Measurements from ENCODE around the gene CREBBP.

The CREBBP gene

DNA sequence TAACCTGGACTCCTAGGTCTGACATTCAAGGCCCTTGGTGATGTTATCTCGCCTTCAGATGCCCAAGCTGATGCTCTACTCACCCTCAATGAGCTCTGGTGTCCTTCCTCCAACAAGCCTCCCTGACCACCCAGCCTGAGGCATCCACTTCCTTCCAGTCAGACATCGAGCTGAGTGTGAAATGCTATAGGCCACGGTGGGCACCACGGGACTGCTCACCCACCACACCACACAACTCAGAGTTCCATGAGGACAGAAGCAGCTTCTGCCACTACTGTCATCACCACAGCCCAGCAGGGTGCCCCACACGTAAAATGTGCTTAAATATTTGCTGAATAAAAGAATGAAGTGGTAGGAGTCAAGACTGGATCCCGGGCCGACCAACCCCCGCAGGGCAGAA is 12.0 kb downstream of the CREBBP start:
- Histone ChIP-seq H3K27me3 (ENCODE audit: control insufficient read depth, insufficient read depth, low read length) (no peaks in the 10 kb centered on the region), H3K4me1 (ENCODE audit: control insufficient read depth, insufficient read depth, low read length) (peaks cover 22% of the 10 kb centered on the region), H3K4me3 (ENCODE audit: low read depth, low read length) (no peak overlapping the region), H3K9me3 (ENCODE audit: control insufficient read depth, insufficient read depth, low read length) (no peaks in the 10 kb centered on the region), H3K36me3 (ENCODE audit: control insufficient read depth, insufficient read depth, low read length) (no peaks in the 10 kb centered on the region), H3K27ac (ENCODE audit: low read depth, low read length) (no peak overlapping the region), H3K9ac (ENCODE audit: low read depth, low read length) (no peak overlapping the region)

DNA sequence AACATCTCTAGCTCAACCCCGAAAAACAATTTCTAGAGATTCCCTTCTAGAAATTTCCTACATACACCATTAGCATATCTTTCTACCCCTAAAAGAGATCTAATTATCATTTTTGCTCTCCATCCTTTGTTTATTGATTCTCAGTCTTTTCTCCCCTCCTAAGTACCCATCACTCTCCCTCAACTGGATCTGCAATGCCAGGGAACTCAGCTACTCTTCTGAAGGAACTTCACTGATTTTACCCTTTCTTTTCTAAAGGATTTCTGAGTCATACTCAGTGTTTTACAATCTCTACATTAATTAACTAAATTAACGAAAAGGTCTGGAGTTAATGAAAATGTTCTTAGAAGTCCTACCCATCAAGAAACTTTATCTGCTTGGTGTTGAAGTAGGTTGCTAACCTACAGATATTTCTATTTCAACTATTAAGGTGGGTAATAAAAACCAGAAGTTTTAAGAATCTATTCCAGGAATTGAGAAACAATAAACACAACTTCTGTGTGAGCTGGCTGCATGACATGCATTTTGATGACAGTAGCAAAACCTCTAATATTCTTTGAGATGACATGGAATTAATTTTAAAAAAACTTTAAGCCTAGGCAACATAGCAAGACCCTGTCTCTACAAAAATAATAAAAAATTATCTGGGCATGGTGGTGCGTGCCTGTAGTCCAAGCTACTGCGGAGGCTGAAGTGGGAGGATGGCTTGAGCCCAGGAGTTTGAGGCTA is 13.6 kb downstream of the CREBBP start:
- Histone ChIP-seq H3K4me1 (ENCODE audit: control insufficient read depth, insufficient read depth, low read length) (peaks cover 26% of the 10 kb centered on the region; the same call in 1 of the 2 replicates), H3K9ac (ENCODE audit: low read depth, low read length) (no peak overlapping the region), H3K36me3 (ENCODE audit: control insufficient read depth, insufficient read depth, low read length) (no peaks in the 10 kb centered on the region), H3K4me3 (ENCODE audit: low read depth, low read length) (no peak overlapping the region), H3K9me3 (ENCODE audit: control insufficient read depth, insufficient read depth, low read length) (no peaks in the 10 kb centered on the region), H3K27ac (ENCODE audit: low read depth, low read length) (no peak overlapping the region), H3K27me3 (ENCODE audit: control insufficient read depth, insufficient read depth, low read length) (no peaks in the 10 kb centered on the region)

DNA sequence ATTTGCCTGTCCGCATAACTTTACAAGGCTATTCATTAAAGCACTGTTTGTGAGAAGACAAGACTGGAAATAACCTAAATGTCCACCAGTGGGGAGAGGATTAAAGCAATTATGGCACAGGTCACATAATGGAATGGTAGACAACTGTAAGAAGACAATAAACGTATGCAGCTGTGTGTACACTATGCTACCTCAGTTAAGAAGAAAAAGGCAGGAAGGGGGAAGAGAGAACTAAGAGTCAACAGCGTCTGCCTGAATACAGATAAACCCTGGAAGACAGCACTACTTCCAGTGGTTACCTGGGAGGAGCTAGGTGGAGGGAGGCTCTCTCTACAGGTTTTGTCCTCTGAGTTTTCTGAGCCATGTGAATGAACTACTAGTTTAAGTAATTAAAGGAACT is 15.3 kb downstream of the CREBBP start:
- H3K36me3 ChIP-seq (ENCODE audit: control insufficient read depth, insufficient read depth, low read length) = no peaks in the 10 kb centered on the region
- no peak overlapping the region for H3K9ac ChIP-seq (ENCODE audit: low read depth, low read length)
- no peak overlapping the region for H3K27ac ChIP-seq (ENCODE audit: low read depth, low read length)
- H3K4me1 ChIP-seq (ENCODE audit: control insufficient read depth, insufficient read depth, low read length) = peaks cover 27% of the 10 kb centered on the region; the same call in 1 of the 2 replicates
- H3K4me3 ChIP-seq (ENCODE audit: low read depth, low read length) = no peak overlapping the region
- H3K9me3 ChIP-seq (ENCODE audit: control insufficient read depth, insufficient read depth, low read length) = no peaks in the 10 kb centered on the region
- H3K27me3 ChIP-seq (ENCODE audit: control insufficient read depth, insufficient read depth, low read length) = no peaks in the 10 kb centered on the region

DNA sequence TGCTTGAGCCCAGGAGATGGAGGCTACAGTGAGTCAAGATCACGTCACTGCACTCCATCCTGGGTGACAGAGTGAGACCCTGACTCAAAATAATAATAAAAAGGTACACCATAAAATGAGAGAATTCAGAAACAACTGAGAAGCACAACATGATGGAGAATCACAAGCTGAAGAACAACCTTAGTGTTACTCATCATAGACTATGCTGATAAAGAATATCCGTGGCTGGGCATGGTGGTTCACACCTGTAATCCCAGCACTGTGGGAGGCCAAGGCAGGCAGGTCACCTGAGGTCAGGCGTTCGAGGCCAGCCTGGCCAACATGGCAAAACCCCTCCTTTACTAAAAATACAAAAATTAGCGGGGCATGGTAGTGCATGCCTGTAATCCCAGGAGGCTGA is 16.0 kb downstream of the CREBBP start:
- H3K9me3 ChIP-seq (ENCODE audit: control insufficient read depth, insufficient read depth, low read length) = no peaks in the 10 kb centered on the region
- no peak overlapping the region for H3K9ac ChIP-seq (ENCODE audit: low read depth, low read length)
- H3K4me1 ChIP-seq (ENCODE audit: control insufficient read depth, insufficient read depth, low read length) = peaks cover 27% of the 10 kb centered on the region; the same call in 1 of the 2 replicates
- H3K36me3 ChIP-seq (ENCODE audit: control insufficient read depth, insufficient read depth, low read length) = no peaks in the 10 kb centered on the region
- no peak overlapping the region for H3K4me3 ChIP-seq (ENCODE audit: low read depth, low read length)
- no peak overlapping the region for H3K27ac ChIP-seq (ENCODE audit: low read depth, low read length)
- H3K27me3 ChIP-seq (ENCODE audit: control insufficient read depth, insufficient read depth, low read length) = no peaks in the 10 kb centered on the region

DNA sequence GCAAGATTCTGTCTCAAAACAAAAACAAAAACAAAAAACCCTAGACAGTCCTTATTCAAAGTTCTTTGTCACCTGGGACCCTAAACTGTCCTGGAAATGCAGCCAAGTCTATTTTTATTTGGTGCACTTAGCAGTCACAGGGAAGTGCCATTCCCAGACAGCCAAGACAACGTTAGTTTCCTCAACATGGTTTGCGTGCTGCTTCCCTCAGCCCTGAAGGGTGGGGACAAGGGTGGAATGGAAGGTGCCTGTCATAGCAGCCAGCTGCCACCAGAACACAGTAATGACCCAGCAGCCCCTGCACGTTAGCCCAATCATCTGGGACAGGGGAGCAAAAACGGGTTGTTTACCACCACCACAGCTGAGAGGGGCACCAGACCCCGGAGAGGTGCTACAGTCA is 16.9 kb downstream of the CREBBP start:
- H3K4me3 ChIP-seq (ENCODE audit: low read depth, low read length) = no peak overlapping the region
- no peak overlapping the region for H3K27ac ChIP-seq (ENCODE audit: low read depth, low read length)
- H3K4me1 ChIP-seq (ENCODE audit: control insufficient read depth, insufficient read depth, low read length) = peaks cover 21% of the 10 kb centered on the region; the same call in 1 of the 2 replicates
- no peaks in the 10 kb centered on the region for H3K27me3 ChIP-seq (ENCODE audit: control insufficient read depth, insufficient read depth, low read length)
- no peaks in the 10 kb centered on the region for H3K9me3 ChIP-seq (ENCODE audit: control insufficient read depth, insufficient read depth, low read length)
- H3K36me3 ChIP-seq (ENCODE audit: control insufficient read depth, insufficient read depth, low read length) = no peaks in the 10 kb centered on the region
- 0 out of 2 replicates have a peak overlapping the region, but pooled peaks have one; percentile 9 for H3K9ac ChIP-seq (ENCODE audit: low read depth, low read length)

DNA sequence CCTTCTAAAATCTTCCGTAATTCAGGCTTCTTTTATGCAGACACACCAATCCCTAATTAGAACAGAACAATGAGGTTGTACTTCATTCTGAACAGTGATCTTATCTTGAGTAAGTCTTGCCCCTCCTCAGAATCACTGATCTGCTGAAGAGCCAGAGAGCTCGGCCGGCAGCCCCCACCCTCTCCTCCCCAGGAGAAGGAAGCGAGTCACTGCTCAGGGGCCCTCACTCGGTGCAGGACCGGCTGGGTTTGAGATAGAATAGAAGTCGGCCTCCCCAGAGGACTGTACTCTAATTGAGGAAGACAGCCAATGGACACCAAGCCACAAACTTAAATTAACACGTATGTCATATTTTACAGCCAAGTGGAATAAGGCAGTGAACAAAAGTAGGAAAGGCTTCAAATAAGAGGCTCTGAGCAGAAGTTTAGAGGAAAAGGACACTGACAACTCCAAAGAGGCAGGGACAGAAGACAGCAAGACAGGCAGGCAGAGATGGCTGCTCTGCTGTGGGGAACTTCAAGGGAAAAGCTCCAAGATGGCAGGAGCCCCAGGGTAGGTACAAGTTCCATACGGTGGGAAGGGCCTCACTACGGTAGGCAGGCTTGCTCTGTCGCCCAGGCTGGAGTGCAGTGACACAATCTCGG is 18.6 kb downstream of the CREBBP start:
- Histone ChIP-seq H3K4me3 (ENCODE audit: low read depth, low read length) (no peak overlapping the region), H3K9me3 (ENCODE audit: control insufficient read depth, insufficient read depth, low read length) (no peaks in the 10 kb centered on the region)

DNA sequence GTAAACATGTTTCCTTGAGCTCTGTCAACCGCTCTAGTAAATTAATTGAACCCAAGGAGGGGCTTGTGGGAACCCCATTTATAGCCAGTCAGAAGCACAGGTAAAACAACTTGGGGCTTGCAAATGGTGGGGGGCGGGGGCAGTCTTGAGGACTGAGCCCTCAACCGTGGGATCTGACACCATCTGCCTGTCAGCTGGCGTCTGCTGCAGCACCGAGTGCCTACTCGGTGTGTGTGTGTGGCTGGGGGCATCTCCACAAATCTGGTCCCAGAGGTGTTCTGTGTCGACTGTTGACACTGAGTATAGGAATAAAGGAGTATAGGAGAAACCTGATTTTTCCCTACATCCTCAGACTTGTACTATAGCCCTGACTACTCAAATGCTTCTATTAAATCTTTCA is 20.6 kb downstream of the CREBBP start:
- H3K36me3 ChIP-seq (ENCODE audit: control insufficient read depth, insufficient read depth, low read length) = no peaks in the 10 kb centered on the region
- H3K4me1 ChIP-seq (ENCODE audit: control insufficient read depth, insufficient read depth, low read length) = peaks cover 30% of the 10 kb centered on the region
- no peaks in the 10 kb centered on the region for H3K9me3 ChIP-seq (ENCODE audit: control insufficient read depth, insufficient read depth, low read length)
- H3K27me3 ChIP-seq (ENCODE audit: control insufficient read depth, insufficient read depth, low read length) = no peaks in the 10 kb centered on the region
- no peak overlapping the region for H3K27ac ChIP-seq (ENCODE audit: low read depth, low read length)
- H3K9ac ChIP-seq (ENCODE audit: low read depth, low read length) = no peak overlapping the region
- no peak overlapping the region for H3K4me3 ChIP-seq (ENCODE audit: low read depth, low read length)

More for the DNA sequence above, 18.6 kb downstream of the CREBBP start:
- Histone ChIP-seq H3K9ac (ENCODE audit: low read depth, low read length) (no peak overlapping the region), H3K27me3 (ENCODE audit: control insufficient read depth, insufficient read depth, low read length) (no peaks in the 10 kb centered on the region), H3K36me3 (ENCODE audit: control insufficient read depth, insufficient read depth, low read length) (no peaks in the 10 kb centered on the region), H3K4me1 (ENCODE audit: control insufficient read depth, insufficient read depth, low read length) (peaks cover 34% of the 10 kb centered on the region), H3K27ac (ENCODE audit: low read depth, low read length) (no peak overlapping the region)

DNA sequence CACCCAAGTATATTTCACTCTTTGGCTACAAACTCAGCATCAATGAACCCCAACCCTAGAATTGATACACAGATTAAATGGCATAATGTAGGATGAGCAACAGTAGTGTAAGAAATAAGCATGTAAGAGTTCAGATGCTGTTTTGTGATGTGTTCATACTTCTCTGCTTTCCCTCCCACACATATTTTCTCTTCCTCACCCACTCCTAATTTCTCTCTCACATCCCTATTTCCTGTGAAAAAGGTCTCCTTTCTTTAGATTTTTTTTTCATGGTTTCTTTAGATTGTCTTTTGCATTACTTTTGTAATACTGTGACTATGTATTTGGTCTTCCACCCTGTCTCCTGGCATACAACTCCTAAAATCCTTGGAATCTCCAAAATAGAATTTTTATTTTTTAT is 21.7 kb downstream of the CREBBP start:
- H3K9ac ChIP-seq (ENCODE audit: low read depth, low read length) = no peak overlapping the region
- peaks cover 35% of the 10 kb centered on the region for H3K4me1 ChIP-seq (ENCODE audit: control insufficient read depth, insufficient read depth, low read length)
- no peaks in the 10 kb centered on the region for H3K9me3 ChIP-seq (ENCODE audit: control insufficient read depth, insufficient read depth, low read length)
- 0 out of 2 replicates have a peak, but pooled peaks cover 3% of the 10 kb centered on the region for H3K36me3 ChIP-seq (ENCODE audit: control insufficient read depth, insufficient read depth, low read length)
- no peaks in the 10 kb centered on the region for H3K27me3 ChIP-seq (ENCODE audit: control insufficient read depth, insufficient read depth, low read length)
- no peak overlapping the region for H3K27ac ChIP-seq (ENCODE audit: low read depth, low read length)
- H3K4me3 ChIP-seq (ENCODE audit: low read depth, low read length) = no peak overlapping the region

DNA sequence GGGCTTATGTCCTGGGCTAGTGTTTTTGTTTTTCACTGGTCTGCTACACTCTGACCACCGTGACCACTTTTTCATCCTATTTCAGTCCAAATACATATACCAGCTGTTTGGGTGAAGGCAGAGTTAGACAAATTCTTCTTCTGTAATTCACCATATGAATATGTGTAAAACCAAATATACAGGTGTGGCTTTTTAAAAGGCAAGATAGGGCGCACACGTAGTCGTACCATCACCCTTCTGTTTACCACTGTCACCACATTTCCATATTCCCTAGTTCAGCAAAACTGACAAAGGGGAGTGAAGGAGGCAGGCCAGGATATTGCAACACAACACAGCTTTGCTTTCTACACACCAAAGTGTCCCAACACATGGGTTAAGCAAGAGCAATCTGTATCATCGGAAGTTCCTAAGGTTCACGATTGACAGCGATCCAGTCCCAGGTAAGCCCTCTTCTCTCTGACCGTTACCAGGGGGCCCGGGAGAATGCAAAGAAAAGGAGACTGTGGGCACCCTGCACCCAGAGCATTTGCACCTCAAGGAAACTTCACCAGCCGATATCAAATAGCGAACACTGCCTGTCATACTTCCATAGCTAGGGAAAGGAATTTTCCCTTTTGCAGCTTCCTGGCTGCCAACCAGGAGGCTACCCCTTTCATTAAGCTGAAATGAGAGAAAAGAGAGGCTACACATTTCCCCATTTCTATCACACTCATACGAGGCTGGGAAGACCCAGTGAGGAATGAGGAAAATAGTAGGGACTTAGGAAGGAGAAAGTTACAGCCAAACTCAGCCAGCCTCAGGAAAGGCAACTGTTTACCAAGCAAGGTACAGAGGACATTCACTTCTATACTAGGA is 23.1 kb downstream of the CREBBP start:
- Histone ChIP-seq H3K4me3 (ENCODE audit: low read depth, low read length) (no peak overlapping the region), H3K9ac (ENCODE audit: low read depth, low read length) (no peak overlapping the region), H3K27me3 (ENCODE audit: control insufficient read depth, insufficient read depth, low read length) (no peaks in the 10 kb centered on the region), H3K4me1 (ENCODE audit: control insufficient read depth, insufficient read depth, low read length) (peaks cover 27% of the 10 kb centered on the region), H3K27ac (ENCODE audit: low read depth, low read length) (peak overlapping the region; percentile 5), H3K9me3 (ENCODE audit: control insufficient read depth, insufficient read depth, low read length) (no peaks in the 10 kb centered on the region), H3K36me3 (ENCODE audit: control insufficient read depth, insufficient read depth, low read length) (0 out of 2 replicates have a peak, but pooled peaks cover 3% of the 10 kb centered on the region)

DNA sequence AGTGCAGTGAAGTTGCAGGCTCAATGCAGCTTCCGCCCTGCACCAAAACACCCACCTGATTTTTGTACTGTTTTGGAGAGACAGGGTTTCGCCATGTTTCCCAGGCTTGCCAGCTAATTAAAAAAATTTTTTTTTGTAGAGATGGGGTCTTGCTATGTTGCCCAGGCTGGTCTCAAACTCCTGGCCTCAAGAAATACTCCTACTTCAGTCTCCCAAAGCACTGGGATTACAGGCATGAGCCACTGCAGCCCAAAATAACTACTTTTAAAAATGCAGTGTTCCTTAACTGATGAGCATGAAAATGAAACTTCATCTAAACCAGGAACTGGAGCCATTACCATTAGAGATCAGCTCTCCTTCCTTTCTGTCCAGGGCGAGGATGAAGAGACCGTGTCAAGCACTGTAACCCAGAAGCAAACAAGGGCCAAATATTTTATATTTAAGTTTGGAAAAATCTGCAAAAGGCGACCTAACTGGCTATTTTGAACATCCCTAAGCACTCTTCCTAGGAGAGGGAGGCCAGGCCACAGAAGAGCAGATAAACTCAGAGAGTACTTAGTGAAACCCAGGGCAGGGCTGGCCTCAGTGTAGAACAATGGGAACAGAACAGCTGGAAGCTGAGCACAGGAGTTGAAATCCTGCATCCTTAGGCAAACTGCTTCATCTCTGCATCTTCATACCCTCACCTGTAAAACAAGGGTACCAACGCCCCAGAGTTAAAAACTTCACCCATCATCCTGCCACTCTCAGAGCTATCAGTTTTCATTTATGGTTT is 24.0 kb downstream of the CREBBP start:
- Histone ChIP-seq H3K9me3 (ENCODE audit: control insufficient read depth, insufficient read depth, low read length) (no peaks in the 10 kb centered on the region), H3K4me1 (ENCODE audit: control insufficient read depth, insufficient read depth, low read length) (peaks cover 20% of the 10 kb centered on the region), H3K36me3 (ENCODE audit: control insufficient read depth, insufficient read depth, low read length) (0 out of 2 replicates have a peak, but pooled peaks cover 3% of the 10 kb centered on the region), H3K9ac (ENCODE audit: low read depth, low read length) (no peak overlapping the region), H3K27ac (ENCODE audit: low read depth, low read length) (peak overlapping the region; percentile 3), H3K27me3 (ENCODE audit: control insufficient read depth, insufficient read depth, low read length) (no peaks in the 10 kb centered on the region), H3K4me3 (ENCODE audit: low read depth, low read length) (no peak overlapping the region)
